Activated T-cell treated with anti-CD3 and anti-CD28 coated beads, Interleukin-2, amount 50 U/mL, for 24 hours (primary cell): ENCODE measurements around the gene GJC1.
A peak's percentile ranks its signal among the peaks of the same experiment; 100 is the strongest.

Experiments used
- DNase-seq: peaks from one replicate; pipeline ENCODE4 v3.0.0-alpha.2; 2020
- H3K27ac Mint-ChIP-seq: 2 replicates; pipeline ENCODE4 v1.8.0; 2020; ENCODE audit warnings: mild to moderate bottlenecking, mixed read lengths
- H3K27me3 Mint-ChIP-seq: 2 replicates; pipeline ENCODE4 v1.8.0; 2020; ENCODE audit warnings: mixed read lengths
- H3K36me3 Mint-ChIP-seq: 2 replicates; pipeline ENCODE4 v1.8.0; 2020; ENCODE audit warnings: low read depth, mixed read lengths
- H3K4me1 Mint-ChIP-seq: 2 replicates; pipeline ENCODE4 v1.8.0; 2020; ENCODE audit warnings: low read depth, mixed read lengths
- H3K4me3 Mint-ChIP-seq: 2 replicates; pipeline ENCODE4 v1.8.0; 2020; ENCODE audit warnings: mild to moderate bottlenecking, moderate library complexity, mixed read lengths
- H3K9me3 Mint-ChIP-seq: 2 replicates; pipeline ENCODE4 v1.8.0; 2020; ENCODE audit warnings: mixed read lengths

Gene GJC1

DNA sequence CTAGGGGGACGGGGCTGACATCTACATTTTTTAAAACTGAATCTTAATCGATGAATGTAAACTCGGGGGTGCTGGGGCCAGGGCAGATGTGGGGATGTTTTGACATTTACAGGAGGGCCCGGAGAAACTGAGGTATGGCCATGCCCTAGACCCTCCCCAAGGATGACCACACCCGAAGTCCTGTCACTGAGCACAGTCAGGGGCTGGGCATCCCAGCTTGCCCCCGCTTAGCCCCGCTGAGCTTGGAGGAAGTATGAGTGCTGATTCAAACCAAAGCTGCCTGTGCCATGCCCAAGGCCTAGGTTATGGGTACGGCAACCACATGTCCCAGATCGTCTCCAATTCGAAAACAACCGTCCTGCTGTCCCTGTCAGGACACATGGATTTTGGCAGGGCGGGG, 49.9 kb downstream of the GJC1 start:
- Mint-ChIP-seq H3K36me3 (no peaks in the 10 kb centered on the region), H3K4me3 (no peak overlapping the region), H3K4me1 (peaks cover 14% of the 10 kb centered on the region), H3K9me3 (no peaks in the 10 kb centered on the region), H3K27me3 (peaks cover 11% of the 10 kb centered on the region), H3K27ac (no peak overlapping the region)
- DNase-seq: no peak

GRCh38 chr17:44779211-44780025, 50.7 kb downstream of the GJC1 start:
- H3K4me1 Mint-ChIP-seq: peaks cover 18% of the 10 kb centered on the region
- H3K27ac Mint-ChIP-seq: no peak overlapping the region
- peak; percentile 90 for DNase-seq
- H3K36me3 Mint-ChIP-seq: no peaks in the 10 kb centered on the region
- no peaks in the 10 kb centered on the region for H3K9me3 Mint-ChIP-seq
- peaks cover 11% of the 10 kb centered on the region for H3K27me3 Mint-ChIP-seq
- peak overlapping the region; percentile 41 for H3K4me3 Mint-ChIP-seq

DNA sequence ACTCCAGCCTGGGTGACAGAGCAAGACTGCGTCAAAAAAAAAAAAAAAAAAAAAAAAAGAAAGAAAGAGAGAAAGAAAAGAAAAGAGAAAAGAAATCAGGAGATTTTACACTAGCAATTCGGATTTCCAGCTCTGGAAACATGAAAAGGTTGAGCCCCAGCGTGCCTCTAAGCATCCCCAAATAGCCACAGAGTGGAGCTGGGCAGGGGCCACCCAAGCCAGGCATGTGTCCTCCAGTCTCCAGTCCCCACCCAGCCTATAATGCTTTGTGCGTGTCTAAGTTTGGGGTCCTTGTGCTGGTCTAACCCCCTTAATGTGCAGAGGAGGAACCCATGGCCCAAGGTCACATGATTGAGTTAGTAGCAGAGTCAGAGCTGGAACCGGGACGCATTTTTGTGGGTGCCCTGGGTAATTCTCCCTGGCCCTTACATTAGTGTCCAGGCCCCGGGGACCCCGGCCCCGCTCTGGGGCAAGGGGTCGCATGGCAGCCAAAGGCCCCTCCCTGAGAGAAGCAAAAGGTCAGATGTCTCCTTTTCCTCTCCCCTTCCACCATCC, 51.4 kb downstream of the GJC1 start:
- H3K36me3 Mint-ChIP-seq: no peaks in the 10 kb centered on the region
- no peak for DNase-seq
- peaks cover 18% of the 10 kb centered on the region for H3K4me1 Mint-ChIP-seq
- H3K27ac Mint-ChIP-seq: no peak overlapping the region
- H3K4me3 Mint-ChIP-seq: peak overlapping the region; percentile 41
- H3K9me3 Mint-ChIP-seq: no peaks in the 10 kb centered on the region
- H3K27me3 Mint-ChIP-seq: peaks cover 11% of the 10 kb centered on the region

DNA sequence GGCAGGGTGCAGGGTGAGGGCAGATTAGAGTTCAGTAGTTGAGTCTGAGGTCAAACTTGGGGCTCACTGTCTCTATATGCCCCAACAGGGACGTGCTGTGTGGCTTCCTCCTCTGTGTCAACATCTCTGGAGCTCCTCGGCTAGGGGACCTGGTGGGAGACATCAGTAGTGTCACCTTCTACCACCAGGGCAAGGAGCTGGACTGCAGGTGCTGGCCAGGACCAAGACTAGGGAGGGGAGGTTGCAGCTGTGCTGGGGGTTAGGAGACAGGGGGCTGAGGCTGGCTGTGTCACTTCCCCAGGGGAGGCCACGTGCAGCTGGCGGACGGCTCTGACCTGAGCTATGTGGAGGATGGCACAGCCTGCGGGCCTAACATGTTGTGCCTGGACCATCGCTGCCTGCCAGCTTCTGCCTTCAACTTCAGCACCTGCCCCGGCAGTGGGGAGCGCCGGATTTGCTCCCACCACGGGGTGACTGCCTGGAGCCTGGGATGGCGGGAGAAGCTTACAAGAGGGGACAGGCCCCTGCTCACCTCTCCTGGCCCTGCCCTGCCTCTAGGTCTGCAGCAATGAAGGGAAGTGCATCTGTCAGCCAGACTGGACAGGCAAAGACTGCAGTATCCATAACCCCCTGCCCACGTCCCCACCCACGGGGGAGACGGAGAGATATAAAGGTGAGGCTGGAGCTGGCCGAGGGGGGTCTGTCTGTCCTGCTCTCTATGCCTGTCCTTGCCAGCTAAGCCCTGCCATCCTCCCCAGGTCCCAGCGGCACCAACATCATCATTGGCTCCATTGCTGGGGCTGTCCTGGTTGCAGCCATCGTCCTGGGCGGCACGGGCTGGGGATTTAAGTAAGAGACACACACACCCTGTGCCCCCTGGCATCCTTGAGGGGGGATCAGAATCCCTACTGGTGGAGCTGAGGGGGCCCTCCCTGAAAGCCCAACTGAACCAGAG, 52.4 kb downstream of the GJC1 start:
- Mint-ChIP-seq H3K27me3 (peaks cover 11% of the 10 kb centered on the region), H3K36me3 (no peaks in the 10 kb centered on the region), H3K27ac (no peak overlapping the region), H3K4me1 (peaks cover 18% of the 10 kb centered on the region), H3K4me3 (no peak overlapping the region), H3K9me3 (no peaks in the 10 kb centered on the region)
- DNase-seq: no peak

GRCh38 chr17:44776628-44777393, 53.3 kb downstream of the GJC1 start:
- DNase-seq: no peak
- Mint-ChIP-seq H3K4me1 (peaks cover 18% of the 10 kb centered on the region), H3K27me3 (peaks cover 11% of the 10 kb centered on the region), H3K27ac (no peak overlapping the region), H3K4me3 (no peak overlapping the region), H3K36me3 (no peaks in the 10 kb centered on the region), H3K9me3 (no peaks in the 10 kb centered on the region)

- peaks cover 18% of the 10 kb centered on the region for H3K4me1 Mint-ChIP-seq
- peak overlapping the region; percentile 81 for H3K4me3 Mint-ChIP-seq
- H3K27me3 Mint-ChIP-seq: peaks cover 11% of the 10 kb centered on the region
- no peak overlapping the region for H3K27ac Mint-ChIP-seq
- no peak for DNase-seq
- no peaks in the 10 kb centered on the region for H3K9me3 Mint-ChIP-seq
- H3K36me3 Mint-ChIP-seq: no peaks in the 10 kb centered on the region
These were observed 54.1 kb downstream of the GJC1 start for GRCh38 chr17:44775838-44776621.

DNA sequence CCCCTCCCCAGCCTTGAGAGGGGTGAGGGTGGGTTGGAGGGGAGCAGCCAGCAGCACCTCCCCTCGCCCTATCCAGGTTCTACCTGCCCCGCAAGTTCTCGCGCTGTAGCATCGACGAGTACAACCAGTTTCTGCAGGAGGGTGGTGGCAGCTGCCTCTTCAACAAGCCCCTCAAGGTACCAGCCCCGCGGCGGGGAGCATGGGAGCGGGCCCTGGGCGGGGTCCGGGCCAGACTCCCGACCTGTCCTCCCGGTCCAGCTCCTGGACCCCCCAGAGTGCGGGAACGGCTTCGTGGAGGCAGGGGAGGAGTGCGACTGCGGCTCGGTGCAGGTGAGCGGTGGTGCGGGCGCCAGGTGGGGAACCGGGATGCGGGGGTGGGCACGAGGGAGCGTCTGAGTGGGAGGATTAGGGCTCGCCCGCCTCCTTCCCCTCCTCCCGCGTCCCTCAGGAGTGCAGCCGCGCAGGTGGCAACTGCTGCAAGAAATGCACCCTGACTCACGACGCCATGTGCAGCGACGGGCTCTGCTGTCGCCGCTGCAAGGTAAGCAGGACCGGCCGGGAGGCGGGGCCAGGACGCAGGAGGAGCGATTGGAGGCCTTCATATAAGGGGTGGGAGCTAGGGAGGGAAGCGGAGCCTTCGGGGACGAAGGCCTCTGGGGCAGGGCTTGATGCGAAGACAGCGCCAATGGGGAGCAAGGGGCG, 54.8 kb downstream of the GJC1 start:
- peak; percentile 98 for DNase-seq
- peak overlapping the region; percentile 84 for H3K27ac Mint-ChIP-seq
- peaks cover 18% of the 10 kb centered on the region for H3K4me1 Mint-ChIP-seq
- no peaks in the 10 kb centered on the region for H3K9me3 Mint-ChIP-seq
- H3K4me3 Mint-ChIP-seq: peak overlapping the region; percentile 81
- H3K27me3 Mint-ChIP-seq: peaks cover 14% of the 10 kb centered on the region
- no peaks in the 10 kb centered on the region for H3K36me3 Mint-ChIP-seq

DNA sequence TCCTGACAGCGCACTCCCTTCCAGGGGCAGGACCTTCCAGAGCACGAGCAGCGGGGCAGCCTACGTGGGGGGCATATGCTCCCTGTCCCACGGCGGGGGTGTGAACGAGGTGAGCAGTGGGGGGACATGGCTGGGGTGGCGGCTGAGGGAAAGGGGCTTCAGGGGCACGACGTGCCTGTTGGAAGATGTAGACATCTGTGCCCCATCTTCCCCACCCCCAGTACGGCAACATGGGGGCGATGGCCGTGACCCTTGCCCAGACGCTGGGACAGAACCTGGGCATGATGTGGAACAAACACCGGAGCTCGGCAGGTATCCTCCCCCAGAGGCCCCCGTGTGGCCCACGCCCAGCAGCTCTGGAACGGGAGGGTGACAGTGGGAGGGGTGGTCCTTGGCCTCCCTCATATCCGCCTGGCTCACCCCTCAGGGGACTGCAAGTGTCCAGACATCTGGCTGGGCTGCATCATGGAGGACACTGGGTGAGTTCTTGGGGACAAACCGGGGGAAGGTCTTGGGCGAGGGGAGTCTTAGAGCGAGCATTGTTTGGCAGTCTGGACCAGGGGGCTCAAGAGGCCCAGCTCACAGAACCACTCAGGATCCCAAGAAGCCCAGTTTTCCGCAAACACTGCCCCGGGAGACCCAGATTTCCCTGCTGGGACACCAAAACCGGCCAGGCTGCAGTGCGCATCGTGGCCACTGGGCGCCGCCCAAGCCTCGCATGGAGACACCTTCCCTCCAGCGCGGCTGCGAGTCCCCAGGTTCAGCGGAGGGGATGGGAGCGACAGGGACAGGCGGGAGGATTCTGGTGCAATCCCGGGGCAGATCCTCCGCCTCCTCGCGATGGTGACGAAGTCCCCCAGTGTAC, 55.6 kb downstream of the GJC1 start:
- peaks cover 11% of the 10 kb centered on the region for H3K27me3 Mint-ChIP-seq
- no peaks in the 10 kb centered on the region for H3K9me3 Mint-ChIP-seq
- H3K4me3 Mint-ChIP-seq: peak overlapping the region; percentile 81
- peak; percentile 95 for DNase-seq
- H3K36me3 Mint-ChIP-seq: no peaks in the 10 kb centered on the region
- peak overlapping the region; percentile 84 for H3K27ac Mint-ChIP-seq
- peaks cover 17% of the 10 kb centered on the region for H3K4me1 Mint-ChIP-seq

DNA sequence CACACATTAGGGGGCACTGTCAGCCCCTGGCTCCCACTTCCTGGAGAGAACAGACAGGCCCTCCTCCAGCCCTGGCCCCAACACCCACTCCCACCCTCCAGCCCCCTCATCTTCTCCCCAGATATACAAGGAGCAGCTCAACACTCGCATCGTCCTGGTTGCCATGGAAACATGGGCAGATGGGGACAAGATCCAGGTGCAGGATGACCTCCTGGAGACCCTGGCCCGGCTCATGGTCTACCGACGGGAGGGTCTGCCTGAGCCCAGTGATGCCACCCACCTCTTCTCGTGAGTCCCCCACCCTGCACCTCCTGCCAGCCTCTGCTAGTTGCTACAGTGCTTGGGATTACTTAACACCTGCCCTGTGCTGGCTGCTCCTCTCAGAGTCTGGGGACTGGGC, 56.9 kb downstream of the GJC1 start:
- peaks cover 12% of the 10 kb centered on the region for H3K4me1 Mint-ChIP-seq
- H3K27me3 Mint-ChIP-seq: peaks cover 11% of the 10 kb centered on the region
- no peak overlapping the region for H3K4me3 Mint-ChIP-seq
- no peaks in the 10 kb centered on the region for H3K9me3 Mint-ChIP-seq
- no peak overlapping the region for H3K27ac Mint-ChIP-seq
- DNase-seq: no peak
- no peaks in the 10 kb centered on the region for H3K36me3 Mint-ChIP-seq

GRCh38 chr17:44772308-44773045, 57.6 kb downstream of the GJC1 start:
- Mint-ChIP-seq H3K9me3 (no peaks in the 10 kb centered on the region), H3K4me1 (peaks cover 12% of the 10 kb centered on the region), H3K4me3 (no peak overlapping the region), H3K27me3 (peaks cover 13% of the 10 kb centered on the region), H3K36me3 (no peaks in the 10 kb centered on the region), H3K27ac (no peak overlapping the region)
- no peak for DNase-seq

DNA sequence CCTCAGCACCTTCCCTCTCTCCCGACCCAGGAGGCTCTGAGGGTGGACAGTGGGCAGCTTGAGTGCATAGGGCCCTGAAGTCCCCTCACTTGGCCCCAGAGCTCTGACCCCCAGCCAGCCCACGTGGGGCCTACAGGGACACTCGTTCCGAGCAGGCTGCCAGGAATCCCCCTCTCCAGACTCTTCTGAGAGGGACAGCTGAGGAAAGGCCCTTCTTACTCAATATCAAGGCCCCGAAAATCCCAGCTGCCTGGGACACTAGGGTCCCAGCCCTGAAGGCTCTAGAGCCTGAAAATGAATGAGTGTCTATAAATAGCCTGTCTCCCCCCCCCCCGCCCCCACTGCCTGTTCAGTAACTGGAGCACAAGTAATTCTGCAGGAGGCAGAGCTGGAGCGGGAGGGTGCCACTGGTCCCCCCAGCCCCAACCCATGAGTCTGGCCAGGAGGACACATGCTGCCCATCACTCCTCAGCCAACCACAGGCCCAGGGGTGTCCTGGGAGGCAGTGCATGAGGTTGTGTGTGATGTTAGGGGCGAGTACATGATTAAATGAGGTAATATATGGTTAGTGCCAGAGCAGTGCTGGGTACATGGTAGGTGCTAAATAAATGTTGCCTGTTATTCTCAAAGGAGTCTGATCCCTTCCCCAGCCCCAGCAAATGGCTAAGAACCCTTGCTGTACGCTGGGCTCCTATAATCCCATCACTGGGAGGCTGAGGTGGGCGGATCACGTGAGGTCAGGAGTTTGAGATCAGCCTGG, 59.7 kb downstream of the GJC1 start:
- H3K27me3 Mint-ChIP-seq: peaks cover 22% of the 10 kb centered on the region
- DNase-seq: no peak
- H3K4me3 Mint-ChIP-seq: no peak overlapping the region
- H3K4me1 Mint-ChIP-seq: peaks cover 5% of the 10 kb centered on the region
- H3K9me3 Mint-ChIP-seq: no peaks in the 10 kb centered on the region
- H3K27ac Mint-ChIP-seq: no peak overlapping the region
- H3K36me3 Mint-ChIP-seq: no peaks in the 10 kb centered on the region
